ENCODE measurements around the gene COQ10A.

DNA sequence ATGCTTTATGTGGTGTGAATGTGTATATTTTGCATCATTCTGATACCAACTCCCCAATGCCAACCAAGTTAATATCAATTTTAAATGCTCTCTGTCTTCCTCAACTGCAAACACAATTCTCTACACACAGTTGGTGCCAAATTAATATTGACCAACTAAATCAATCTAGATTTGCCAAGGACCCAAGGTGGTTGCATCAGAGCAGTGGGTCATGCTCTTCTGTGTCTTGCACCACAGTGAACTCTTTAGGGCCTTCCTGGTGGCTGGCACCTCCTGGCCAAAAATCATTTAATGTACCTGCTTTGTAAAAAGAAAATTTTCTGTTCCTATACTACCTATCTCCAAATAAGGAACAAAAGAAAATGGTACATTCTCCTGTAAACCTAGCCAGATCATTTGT lies 14.1 kb downstream of the COQ10A start:
- no peak for TF ChIP-seq POLR2A (IDR thresholded peaks at IDR 0.05)
- TF ChIP-seq, protein P1, sequence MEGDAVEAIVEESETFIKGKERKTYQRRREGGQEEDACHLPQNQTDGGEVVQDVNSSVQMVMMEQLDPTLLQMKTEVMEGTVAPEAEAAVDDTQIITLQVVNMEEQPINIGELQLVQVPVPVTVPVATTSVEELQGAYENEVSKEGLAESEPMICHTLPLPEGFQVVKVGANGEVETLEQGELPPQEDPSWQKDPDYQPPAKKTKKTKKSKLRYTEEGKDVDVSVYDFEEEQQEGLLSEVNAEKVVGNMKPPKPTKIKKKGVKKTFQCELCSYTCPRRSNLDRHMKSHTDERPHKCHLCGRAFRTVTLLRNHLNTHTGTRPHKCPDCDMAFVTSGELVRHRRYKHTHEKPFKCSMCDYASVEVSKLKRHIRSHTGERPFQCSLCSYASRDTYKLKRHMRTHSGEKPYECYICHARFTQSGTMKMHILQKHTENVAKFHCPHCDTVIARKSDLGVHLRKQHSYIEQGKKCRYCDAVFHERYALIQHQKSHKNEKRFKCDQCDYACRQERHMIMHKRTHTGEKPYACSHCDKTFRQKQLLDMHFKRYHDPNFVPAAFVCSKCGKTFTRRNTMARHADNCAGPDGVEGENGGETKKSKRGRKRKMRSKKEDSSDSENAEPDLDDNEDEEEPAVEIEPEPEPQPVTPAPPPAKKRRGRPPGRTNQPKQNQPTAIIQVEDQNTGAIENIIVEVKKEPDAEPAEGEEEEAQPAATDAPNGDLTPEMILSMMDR (IDR thresholded peaks at IDR 0.05): no peak

All from heart left ventricle (tissue), 13 donors.